Measurements from ENCODE around the gene STS. TPM values are rescaled to one million over a fixed set of nuclear protein-coding genes. Genes with fewer than 3 reads are reported as not detected.

Gene STS
- total RNA-seq, 1 donor, result 6.9 TPM

DNA sequence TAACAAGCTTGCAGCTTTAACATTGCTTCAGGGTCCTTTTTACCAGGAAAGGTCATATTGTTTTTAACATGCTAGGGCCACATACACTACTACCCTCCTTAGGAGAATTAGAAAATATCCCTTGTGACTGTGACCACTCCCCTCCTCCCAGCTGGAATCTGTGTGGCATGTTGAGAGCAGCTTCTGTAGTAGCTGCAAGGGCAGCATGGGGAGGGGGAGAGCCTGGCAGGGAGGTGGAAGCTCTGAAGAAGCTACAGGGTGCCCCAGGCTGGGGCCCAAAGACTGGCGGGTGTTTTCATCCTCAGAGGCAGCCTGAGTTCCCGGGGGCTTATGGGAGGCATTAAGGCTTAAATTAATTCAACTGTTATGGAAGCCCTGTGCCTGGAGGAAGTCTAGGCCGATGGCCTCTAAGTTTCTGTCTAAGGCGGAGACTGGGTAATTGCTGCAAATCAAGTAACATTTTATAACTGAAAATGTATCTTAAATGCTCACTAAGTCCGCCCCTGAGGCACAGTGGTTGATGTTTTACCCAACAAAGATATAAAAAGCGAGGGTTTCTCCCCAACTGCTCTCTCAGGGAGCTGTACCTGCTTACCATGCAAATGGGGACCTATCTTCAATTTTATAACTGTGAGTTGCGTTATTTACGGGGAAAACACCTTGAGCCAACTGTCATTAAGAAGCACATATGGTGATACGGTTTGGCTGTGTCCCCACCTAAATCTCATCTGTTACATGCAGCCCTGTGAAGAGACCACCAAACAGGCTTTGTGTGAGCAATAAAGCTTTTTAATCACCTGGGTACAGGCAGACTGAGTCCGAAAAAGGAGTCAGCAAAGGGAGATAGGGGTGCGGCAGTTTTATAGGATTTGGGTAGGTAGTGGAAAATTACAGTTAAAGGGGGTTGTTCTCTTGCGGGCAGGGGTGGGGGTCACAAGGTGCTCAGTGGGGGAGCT lies 37.4 kb upstream of the STS start:
- DNase-seq (ENCODE audit: low read depth), result peak; percentile 1
- H3K4me3 ChIP-seq (ENCODE audit: low read depth, low read length), result no peak overlapping the region
- TF ChIP-seq, protein P1, sequence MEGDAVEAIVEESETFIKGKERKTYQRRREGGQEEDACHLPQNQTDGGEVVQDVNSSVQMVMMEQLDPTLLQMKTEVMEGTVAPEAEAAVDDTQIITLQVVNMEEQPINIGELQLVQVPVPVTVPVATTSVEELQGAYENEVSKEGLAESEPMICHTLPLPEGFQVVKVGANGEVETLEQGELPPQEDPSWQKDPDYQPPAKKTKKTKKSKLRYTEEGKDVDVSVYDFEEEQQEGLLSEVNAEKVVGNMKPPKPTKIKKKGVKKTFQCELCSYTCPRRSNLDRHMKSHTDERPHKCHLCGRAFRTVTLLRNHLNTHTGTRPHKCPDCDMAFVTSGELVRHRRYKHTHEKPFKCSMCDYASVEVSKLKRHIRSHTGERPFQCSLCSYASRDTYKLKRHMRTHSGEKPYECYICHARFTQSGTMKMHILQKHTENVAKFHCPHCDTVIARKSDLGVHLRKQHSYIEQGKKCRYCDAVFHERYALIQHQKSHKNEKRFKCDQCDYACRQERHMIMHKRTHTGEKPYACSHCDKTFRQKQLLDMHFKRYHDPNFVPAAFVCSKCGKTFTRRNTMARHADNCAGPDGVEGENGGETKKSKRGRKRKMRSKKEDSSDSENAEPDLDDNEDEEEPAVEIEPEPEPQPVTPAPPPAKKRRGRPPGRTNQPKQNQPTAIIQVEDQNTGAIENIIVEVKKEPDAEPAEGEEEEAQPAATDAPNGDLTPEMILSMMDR (IDR thresholded peaks at IDR 0.05; ENCODE audit: insufficient read depth, low read depth, low read length), result no peak

DNA sequence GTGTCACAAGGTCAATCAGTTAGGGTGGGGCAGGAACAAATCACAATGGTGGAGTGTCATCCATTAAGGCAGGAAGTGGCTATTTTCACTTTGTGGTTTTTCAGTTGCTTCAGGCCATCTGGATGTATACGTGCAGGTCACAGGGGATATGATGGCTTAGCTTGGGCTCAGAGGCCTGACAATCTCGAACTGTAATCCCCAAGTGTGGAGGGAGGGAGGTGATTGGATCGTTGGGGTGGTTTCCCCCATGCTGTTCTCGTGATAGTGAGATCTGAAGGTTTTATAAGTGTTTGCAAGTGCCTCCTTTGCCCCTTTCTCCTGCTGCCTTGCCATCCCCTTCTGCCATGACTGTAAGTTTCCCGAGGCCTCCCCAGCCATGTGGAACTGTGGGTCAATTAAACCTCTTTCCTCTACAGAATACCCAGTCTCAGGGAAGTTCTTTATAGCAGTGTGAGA lies 36.7 kb upstream of the STS start:
- peak; percentile 13 for DNase-seq (ENCODE audit: low read depth)
- H3K4me3 ChIP-seq (ENCODE audit: low read depth, low read length), result no peak overlapping the region
- TF ChIP-seq, protein P1 (IDR thresholded peaks at IDR 0.05; ENCODE audit: insufficient read depth, low read depth, low read length), result no peak

DNA sequence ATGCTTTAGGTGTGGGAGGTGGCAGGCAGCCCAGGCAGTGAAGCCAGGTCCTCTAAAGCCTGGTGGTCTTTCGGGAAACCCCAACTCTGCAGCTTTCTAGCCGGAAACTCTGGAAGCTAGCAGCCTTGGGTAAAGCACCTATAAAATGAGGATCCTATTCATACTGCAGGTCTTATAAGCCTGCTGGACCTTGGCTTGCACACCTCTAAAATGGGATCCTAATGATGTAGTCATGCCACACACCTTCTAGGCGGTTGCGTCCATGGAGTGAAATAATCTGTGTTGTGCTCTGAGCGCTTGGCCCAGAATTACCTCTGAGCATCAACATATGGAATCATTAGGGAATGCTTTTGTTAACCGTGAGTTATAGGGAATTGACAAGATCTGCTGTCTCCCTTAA lies 36.0 kb upstream of the STS start:
- no peak for DNase-seq (ENCODE audit: low read depth)
- TF ChIP-seq, protein P1 (IDR thresholded peaks at IDR 0.05; ENCODE audit: insufficient read depth, low read depth, low read length), result no peak
- H3K4me3 ChIP-seq (ENCODE audit: low read depth, low read length), result no peak overlapping the region

DNA sequence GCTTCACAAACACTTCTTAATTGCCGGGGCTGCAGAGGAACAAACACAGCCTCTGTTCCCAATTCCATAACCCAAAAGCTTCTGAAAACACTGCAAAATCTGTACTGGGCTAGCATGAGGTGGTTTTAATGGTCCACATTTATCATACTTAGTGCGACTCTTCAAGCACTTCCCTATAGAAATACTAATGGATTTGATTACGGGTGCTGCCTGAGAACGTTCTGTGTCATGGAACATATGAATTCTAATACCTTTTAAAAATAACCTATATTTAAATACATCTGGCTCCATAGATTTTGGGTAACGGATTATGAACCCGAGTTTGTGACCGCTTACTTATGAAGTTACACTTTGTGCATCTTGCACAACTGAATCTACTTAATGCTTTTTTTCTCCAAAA lies 35.4 kb upstream of the STS start:
- no peak for DNase-seq (ENCODE audit: low read depth)
- no peak overlapping the region for H3K4me3 ChIP-seq (ENCODE audit: low read depth, low read length)
- TF ChIP-seq, protein P1 (IDR thresholded peaks at IDR 0.05; ENCODE audit: insufficient read depth, low read depth, low read length), result no peak

DNA sequence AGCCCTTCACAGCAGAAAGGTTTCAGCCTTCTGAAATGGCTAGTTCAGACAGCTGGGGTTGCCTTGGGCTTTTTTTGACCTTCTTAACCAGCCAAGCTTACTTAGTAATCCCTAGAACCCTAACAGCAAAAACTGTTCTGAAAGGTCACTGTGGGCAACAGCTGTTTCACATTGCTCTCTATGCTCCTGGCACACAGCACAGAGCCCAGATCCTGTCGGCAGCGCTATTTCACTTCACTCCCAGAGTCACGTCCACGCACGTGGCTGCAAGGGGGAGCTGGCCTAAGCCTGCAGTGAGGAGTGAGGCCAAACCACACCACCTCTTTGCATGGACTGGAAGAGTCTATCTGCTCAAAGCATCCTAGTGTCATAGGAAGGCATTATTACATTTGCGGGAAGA lies 32.0 kb upstream of the STS start:
- DNase-seq (ENCODE audit: low read depth), result peak; percentile 74
- H3K4me3 ChIP-seq (ENCODE audit: low read depth, low read length), result no peak overlapping the region
- TF ChIP-seq, protein P1 (IDR thresholded peaks at IDR 0.05; ENCODE audit: insufficient read depth, low read depth, low read length), result no peak

DNA sequence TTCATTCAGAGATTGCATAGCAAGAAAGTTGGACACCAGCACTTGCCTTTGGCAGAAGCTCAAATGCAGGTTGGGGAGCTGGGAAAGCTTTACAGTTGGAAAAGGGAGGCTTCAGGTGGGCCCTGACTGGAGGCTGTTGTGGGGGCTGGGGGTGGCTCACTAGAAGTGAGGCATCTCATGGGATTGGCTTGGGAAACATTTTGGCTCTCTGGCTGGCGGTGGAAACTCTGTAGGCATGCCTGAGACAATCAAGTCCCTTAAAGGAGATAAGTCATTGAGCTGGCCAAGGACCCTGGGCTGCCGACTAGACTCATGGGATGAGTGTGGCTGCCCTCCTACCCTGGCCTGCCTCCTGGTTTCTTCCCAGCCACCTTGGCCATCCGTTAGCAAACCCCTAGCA lies 31.4 kb upstream of the STS start:
- DNase-seq (ENCODE audit: low read depth), result no peak
- TF ChIP-seq, protein P1 (IDR thresholded peaks at IDR 0.05; ENCODE audit: insufficient read depth, low read depth, low read length), result no peak
- no peak overlapping the region for H3K4me3 ChIP-seq (ENCODE audit: low read depth, low read length)

Data from fibroblast of villous mesenchyme (primary cell).